HG03159 (cell line): ENCODE results near the gene NOL9.
"Not testable (repeated sequence)": the region's sequence is repeated elsewhere in the genome, so short reads cannot be mapped to it uniquely, and the experiment has no call there.

Experiments used
- ATAC-seq: cut with Tn5 transposase; IDR thresholded peaks from one replicate; pipeline ENCODE4 v1.9.1; 2021; ENCODE audit warnings: mild to moderate bottlenecking, moderate library complexity; ENCODE audit not compliant: unreplicated experiment

NOL9 gene

DNA sequence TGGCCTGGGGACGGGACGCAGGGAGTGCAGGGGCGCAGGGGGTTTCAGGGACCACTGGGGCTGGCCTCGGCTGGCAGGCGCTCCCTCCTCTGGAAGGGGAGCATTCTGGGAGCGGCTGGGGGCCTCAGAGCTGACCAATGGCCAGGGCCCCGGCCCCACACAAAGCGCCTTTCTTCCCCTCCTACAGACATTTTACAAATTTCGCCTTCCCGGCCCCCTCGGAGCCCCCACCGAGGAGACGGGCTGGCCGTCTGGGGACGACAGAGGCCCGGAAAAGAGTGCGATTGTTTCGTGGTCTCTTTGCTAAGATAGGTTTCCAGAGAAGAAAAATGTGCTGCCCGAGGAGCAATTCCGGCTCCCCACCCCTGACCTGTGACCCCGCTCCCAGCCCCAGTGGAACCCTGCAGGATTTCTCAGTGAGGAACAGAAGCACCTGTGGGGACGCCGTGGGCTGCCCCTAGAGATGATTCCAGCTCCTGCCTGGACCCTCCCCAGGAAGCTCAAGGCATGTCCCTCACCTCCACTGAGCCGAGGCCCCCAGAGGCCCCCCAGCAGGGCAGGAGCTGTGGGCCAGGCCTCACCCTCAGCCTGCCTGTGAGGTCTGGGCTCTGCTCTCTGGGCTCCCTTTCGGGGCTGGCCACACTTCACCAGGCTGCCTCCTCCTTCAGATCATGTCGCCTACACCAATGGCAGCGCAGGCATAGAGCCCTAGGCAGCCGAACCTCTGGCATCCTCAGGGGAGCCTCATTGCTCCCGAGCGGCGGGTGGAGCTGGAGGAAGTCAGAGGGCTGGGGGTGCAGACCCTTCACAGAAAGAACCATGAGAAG lies 47.9 kb downstream of the NOL9 start:
- no peak for ATAC-seq

DNA sequence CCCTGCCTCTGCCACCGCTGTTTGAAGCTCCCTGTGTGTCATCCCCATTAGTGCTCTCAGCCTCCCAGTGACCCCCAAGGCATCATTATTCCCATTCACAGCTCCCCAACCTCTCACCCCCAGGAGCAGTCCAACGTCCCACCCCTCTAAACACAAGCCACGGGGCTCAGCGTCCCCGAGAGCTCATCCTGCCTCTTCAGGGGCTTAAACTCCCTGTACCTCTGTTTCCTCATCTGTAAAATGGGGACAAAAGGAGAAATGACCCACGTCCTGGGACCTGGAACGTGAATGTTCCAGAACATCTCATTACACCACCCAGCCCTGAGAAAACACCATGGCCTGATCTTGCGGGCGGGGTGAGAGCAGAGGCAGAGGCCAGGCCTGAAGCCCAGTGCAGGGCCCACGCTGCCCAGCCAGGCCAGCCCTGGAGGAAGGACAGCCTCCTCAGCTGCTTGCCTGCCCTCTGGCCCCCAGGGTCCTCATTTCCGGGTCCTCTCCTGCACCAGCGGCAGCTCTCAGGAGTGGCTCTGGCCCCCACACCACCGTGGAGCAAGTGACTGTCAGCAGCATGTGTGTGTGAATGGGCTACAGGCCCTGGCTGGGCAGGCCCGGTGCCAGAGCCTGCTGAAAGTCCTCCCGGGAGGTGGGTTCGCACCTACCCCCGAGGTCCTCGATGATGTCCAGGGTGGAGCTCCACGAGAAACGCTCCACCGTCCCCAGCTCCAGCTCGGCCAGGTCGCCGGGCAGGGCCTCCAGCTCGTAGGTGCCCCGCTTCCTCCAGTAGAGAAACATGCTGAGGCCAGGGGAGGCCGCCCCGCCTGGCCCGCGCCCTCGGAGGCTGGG lies 48.7 kb downstream of the NOL9 start:
- ATAC-seq: no peak

- ATAC-seq: no peak
Measured at GRCh38 chr1:6504887-6505286, 49.4 kb downstream of the NOL9 start.

DNA sequence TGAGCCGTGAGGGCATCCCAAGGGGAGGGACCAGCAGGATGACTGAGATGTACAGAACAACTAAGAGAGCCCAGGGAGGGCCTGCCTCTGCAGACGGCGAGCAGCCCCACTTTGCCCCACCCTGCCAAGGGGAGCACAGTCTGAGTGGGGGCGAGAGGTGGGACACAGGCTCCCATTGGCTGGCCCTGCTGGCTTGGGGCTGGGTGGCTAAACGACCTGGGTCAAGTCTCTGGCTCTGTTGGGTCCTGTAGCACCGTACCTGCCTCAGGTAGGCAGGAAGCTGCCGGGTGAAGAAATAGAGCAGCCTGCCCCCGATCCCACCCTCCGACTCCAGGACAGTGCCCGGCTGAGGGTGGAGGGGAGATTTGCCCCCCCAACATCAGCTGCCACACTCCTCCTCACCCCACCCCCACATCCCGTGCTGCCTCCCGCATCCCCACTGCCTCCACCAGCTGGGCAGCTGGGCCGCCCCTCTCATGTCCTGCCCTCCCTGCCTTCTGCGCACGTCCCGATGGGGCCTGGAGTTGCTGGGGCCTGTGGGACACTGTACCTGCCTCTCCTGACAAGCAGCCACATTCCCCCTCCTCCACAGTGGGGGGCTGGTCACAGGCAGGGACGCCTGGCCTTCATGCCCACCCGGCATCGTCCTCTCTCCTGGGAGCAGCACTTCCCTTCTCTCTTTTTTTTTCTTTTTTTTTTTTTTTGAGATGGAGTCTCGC lies 50.3 kb downstream of the NOL9 start:
- ATAC-seq: no peak

GRCh38 chr1:6502000-6502891 lies 52.1 kb downstream of the NOL9 start:
- no peak for ATAC-seq

GRCh38 chr1:6501279-6501813 lies 53.0 kb downstream of the NOL9 start:
- no peak for ATAC-seq

GRCh38 chr1:6500544-6501278 lies 53.6 kb downstream of the NOL9 start:
- no peak for ATAC-seq

- ATAC-seq: no peak
Measured at GRCh38 chr1:6499296-6499695, 55.0 kb downstream of the NOL9 start.

DNA sequence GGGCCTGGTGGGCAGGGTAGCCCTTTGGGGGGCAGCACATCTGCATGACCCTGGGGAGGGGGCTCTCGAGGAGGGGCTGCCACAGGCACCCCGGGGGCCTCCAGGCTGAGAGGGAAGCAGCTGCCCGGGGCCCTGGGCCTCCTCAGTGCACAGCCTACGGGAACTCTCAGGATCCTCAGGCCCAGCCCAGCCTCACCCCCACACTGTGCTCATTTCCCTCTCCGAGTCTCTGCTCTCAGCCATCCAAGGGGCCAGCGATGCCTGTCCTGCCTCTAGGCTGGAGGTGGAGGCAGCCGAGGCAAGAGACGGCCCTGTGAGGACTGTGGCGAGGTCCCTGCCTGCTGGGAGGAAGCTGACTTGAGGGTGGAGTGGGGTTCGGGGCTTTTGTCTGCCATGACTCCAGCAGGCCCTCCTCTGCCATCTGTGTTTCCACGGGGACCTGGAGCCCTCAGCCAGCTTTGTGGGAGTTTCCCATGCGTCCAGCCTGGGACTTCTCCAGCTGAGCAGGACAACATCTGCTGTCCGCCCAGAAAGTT lies 55.7 kb downstream of the NOL9 start:
- ATAC-seq: no peak

GRCh38 chr1:6497867-6498575 lies 56.3 kb downstream of the NOL9 start:
- no peak for ATAC-seq

DNA sequence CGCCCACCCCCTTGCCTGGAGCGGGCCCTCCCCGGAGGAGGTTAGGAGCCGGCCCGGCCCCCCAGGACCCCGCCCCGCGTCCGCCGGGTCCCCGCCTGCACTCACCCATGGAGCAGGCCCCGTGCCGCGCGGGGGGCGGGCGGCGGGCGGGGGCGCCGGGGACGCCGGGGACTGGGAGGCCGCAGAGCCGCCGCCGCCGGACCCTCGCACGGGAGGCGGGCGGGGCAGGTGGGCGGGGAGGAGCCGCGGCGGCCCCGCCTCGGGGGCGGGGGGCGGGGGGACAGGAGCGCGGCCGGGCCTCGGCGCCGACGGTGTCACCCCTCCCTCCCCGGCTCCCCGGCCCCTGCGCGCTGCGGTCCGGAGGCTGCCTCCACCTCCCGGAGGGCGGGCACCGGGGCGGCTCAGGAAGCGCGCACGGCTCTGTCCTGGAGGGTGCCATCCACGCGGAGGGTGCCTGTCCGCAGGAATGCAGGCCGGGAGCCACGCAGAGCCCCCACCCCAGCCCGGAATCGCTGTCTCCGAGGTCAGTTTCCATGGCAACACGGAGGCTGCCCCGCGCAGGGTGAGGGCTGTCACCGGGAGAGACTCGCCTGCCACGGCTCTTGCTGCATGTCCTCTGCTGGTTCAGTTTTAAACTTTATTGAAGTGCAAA lies 57.0 kb downstream of the NOL9 start:
- ATAC-seq: no peak

DNA sequence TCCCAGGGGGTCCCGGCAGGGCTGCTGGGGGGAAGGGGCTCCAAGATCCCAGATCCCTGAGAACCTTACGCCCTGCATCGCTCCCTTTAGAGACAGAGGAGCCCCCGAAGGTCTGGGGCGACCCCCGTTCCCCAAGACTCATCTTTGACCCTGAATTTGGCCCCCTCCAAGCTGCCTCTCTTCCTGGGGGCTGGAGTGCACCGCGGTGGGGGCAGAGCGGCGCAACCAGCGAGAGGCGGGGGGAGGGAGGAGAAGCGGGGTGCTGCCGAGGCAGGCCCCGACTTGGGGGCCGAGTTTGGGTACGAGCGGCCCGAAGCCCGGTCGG lies 57.5 kb downstream of the NOL9 start:
- no peak for ATAC-seq

DNA sequence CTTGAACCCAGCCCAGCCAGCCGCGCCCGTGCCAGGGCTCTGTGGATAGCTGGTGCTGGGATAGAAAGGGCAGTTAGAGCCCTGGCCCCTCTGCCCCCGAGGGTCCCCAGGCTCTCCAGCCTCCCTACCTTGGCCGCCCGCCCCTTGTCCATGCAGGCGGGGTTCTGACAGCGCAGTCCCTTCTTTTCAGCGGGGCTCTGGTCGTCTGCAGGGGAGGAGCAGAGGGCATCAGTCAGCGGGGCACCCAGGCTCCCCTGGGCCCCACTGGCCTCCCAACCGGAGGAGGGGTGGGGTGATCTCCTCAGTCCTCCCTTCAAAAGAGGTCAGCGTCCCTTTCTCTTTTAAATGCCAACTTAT lies 58.0 kb downstream of the NOL9 start:
- no peak for ATAC-seq

DNA sequence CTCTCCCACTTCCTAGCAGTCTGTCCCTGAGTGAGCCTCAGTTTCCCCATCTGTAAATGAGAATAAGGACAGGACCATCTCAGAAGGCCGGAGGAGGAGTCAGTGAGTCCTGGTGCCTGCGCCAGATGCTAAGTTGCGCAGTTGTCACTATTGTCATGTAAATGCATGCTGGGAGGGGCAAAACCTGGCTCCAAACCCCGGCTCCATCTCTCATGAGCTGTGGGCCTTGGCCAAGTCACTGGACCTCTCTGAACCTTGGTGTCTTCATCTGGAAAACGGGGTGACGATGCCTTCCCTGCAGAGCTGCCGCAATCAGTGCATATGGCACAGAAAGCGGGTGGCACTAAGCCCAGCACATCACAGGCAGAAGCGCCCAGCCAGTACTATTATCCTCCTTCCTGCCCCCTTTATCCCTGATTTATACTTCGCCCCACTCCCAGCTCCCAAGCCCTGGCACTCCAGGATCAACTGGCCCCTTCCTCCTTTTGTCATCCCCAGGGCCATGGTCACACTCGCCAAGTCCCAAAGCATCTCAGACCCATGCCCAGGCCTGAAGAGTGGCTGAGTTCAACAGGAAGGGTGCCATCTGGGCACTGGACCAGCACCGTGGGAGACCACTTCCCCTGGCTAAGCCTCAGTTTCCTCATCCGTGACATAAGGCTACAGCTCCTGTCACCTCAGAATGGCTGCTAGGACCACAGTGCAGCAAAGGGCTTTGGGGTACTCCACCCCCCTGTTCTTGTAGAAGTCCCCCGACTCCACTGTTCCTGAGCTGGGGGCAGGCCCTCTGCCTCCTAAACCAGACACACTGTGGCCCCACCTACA lies 58.6 kb downstream of the NOL9 start:
- ATAC-seq: no peak

GRCh38 chr1:6495041-6495441 lies 59.3 kb downstream of the NOL9 start:
- no peak for ATAC-seq

DNA sequence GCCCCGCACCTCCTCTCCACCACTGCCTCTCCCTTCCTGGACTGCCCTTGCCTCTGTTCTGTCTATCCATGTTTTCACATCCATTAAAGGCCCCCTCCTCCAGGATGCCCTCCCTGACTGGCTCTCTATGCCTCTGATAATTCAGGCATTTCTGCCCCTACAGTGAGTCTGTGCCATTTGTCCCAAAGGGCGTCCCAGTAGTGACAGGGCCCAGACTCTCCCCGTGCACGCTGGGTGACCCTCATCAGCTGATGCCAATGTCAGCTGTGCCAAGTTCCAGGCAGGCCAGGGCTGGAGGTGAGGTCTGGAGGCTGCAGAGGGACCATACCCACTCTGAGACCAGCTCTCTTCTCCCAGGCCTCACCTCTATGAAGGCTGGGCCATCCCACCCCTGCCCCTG lies 59.7 kb downstream of the NOL9 start:
- ATAC-seq: no peak

DNA sequence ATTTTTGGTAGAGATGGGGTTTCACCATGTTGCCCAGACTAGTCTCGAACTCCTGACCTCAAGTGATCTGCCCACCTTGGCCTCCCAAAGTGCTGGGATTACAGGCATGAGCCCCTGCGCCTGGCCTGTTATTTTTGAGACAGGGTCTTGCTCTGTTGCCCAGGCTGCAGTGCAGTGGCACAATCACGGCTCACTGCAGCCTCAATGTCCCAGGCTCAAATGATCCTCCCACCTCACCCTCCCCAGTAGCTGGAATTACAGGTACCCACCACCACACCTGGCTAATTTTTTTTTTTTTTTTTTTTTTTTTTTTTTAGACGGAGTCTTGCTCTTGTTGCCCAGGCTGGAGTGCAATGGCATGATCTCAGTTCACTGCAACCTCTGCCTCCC lies 60.5 kb downstream of the NOL9 start:
- ATAC-seq: not testable (repeated sequence)

GRCh38 chr1:6491966-6492365 lies 62.3 kb downstream of the NOL9 start:
- ATAC-seq: no peak
